ENCODE data around the gene ARID2. TPM values are rescaled to one million over a fixed set of nuclear protein-coding genes. Genes with fewer than 3 reads are reported as not detected.

ARID2 gene
- total RNA-seq, 1 experiment from 2014 or later = 12.3 TPM

DNA sequence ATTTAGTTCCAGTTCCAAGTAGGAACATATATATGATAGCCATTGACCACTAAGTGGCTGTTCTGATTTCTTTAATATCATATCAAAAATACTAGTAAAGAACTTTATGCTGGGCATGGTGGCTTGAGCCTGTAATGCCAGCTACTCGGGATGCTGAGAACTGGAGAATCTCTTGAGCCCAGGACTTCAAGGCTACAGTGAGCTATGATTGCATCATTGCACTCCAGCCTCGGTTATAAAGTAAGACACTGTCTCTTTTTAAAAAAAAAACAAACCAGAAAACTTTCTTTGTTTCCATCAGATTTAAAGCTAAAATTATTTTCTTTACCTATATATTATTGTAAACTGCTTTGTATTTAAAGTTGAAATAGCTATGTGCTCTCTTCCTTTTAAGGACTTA lies 133.8 kb downstream of the ARID2 start:
- no peak for DNase-seq (ENCODE audit: low read depth)

- DNase-seq (ENCODE audit: low read depth) = no peak
Measured at GRCh38 chr12:45866299-45866698, 136.8 kb downstream of the ARID2 start.

DNA sequence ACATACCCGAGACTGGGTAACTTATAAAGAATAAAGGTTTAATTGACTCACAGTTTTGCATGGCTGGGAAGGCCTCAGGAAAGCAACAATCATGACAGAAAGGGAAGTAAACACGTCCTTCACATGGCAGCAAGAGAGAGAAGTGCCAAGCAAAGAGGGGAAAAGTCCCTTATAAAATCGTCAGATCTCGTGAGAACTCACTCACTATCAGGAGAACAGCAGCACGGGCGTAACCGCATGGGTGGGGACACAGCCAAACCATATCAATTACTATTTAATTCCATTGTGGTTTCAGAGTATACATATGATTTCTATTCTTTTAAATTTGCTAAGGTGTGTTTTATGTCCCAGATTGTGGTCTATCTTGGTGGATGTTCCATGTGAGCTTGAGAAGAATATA lies 142.9 kb downstream of the ARID2 start:
- DNase-seq (ENCODE audit: low read depth) = no peak

GRCh38 chr12:45877069-45877468 lies 147.6 kb downstream of the ARID2 start:
- DNase-seq (ENCODE audit: low read depth) = no peak

- no peak for DNase-seq (ENCODE audit: low read depth)
Measured at GRCh38 chr12:45878630-45879255, 149.2 kb downstream of the ARID2 start.

- DNase-seq (ENCODE audit: low read depth) = no peak
Measured at GRCh38 chr12:45879363-45879895, 149.9 kb downstream of the ARID2 start.

GRCh38 chr12:45880533-45880932 lies 151.0 kb downstream of the ARID2 start:
- no peak for DNase-seq (ENCODE audit: low read depth)

DNA sequence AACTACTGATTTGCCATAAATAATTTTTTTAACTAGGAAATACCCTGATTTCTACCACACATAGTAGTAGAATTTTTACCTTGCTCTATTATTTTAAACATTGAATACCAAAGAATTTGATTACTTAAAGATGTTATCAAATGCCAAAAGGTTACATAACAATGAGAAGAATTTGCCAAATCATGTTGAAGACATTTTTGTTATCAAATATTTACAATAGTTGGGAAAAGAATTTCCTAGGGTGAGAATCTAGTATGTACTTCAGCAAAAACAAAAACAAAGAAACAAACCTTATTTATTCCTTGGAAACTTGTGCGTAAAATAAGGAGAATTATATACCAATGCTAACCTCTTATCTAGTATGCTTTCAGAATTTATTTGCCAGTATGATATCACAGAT lies 153.7 kb downstream of the ARID2 start:
- no peak for DNase-seq (ENCODE audit: low read depth)

DNA sequence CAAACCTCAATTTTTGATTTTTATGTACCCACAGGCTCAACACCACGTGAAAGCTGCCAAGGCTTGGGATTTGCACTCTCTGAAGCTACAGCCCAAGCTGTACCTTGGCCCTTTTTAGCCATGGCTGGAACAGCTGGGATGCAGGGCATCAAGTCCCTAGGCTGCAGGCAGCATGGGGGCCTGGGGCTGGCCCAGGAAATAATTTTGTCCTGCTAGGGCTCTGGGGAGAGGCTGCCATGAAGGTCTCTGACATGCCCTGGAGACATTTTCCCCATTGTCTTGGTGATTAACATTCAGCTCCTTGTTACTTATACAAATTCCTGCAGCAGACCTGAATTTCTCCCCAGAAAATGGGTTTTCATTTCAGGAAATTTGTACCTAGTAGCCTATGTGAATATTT lies 157.2 kb downstream of the ARID2 start:
- no peak for DNase-seq (ENCODE audit: low read depth)

DNA sequence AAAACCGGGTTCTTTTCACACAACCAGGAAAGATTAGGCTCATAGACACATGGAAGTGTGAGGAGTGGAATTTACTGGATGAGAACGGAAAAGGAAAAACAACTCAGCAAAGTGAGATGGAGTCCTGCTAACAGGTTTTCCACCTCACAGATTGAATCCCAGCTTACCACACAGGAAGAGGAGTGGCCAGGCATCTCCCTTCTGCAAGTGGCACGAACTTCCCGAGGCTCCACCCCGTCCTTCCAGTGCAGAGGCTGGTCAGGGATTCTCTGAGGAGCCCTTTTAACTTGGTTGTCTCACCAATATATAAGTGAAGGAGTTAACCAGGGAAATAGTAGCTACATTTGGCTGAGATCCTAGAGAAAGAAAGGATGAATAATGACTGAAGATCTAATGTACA lies 158.0 kb downstream of the ARID2 start:
- DNase-seq (ENCODE audit: low read depth) = no peak

- DNase-seq (ENCODE audit: low read depth) = no peak
Measured at GRCh38 chr12:45890276-45890675, 160.8 kb downstream of the ARID2 start.

DNA sequence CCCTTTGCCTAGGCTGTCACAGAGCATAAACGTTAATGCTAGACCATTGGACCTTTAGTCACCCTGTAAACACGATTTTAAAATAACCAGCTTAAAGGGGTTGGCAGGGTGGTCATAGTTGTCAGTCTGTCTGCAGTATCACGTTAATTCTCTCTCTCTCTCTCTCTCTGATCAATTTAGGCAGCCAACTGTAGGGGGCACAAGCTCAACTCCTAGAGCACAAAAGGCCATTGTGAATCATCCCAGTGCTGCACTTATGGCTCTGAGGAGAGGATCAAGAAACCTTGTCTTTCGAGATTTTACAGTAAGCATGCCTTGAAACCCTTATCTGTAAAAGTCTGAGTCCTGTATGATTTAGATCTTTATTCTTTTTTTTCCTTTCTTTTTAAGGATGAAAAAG lies 163.7 kb downstream of the ARID2 start:
- DNase-seq (ENCODE audit: low read depth) = peak; percentile 44

- DNase-seq (ENCODE audit: low read depth) = no peak
Measured at GRCh38 chr12:45895961-45896360, 166.5 kb downstream of the ARID2 start.

DNA sequence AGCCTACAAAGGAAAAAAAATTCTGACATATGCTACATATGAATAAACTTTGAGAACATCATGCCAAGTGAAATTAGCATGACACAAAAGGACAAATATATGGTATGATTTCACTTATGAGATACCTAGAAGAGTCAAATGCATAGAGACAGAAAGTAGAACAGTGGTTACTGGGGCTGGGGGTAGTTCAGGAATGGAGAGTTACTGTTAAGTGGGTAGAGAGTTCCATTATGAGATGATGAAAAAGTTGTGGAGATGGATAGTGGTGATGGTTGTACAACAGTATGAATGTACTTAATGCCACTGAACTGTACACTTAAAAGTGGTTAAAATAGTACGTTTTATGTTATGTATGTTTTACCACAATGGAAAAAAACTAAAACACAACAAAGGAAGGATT lies 168.6 kb downstream of the ARID2 start:
- DNase-seq (ENCODE audit: low read depth) = no peak

GRCh38 chr12:45907955-45908354 lies 178.4 kb downstream of the ARID2 start:
- no peak for DNase-seq (ENCODE audit: low read depth)

DNA sequence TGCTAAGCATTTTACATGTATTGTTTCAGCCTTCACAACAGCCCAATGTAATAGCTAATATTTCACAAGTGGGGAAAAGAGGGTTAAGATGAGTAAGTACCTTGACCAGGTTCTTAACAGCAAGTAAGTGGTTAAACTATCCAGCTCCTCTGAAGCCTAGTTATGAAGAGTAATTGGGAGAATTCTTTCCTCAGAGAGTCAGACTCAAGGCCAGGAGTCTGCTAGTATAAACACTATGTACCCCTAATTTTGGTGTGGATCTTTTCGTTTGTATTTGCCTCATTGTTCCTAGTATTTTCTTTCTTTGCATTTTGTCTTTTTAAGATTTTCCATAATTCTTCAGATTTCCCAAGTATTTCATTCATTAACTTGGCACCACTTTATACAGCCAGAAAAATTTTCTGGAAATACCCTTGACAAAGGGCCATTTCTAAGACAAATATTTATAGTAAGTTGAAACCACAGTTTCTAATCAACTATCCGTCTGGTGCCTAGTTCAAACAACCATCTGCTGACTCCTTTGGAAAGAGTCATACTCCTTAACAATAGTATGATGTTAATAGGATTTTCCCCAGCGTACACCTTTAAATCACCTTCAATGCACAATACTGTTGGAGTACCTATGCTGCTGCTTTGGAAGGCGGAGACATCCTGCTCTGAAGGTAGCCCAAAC lies 179.7 kb downstream of the ARID2 start:
- no peak for DNase-seq (ENCODE audit: low read depth)

DNA sequence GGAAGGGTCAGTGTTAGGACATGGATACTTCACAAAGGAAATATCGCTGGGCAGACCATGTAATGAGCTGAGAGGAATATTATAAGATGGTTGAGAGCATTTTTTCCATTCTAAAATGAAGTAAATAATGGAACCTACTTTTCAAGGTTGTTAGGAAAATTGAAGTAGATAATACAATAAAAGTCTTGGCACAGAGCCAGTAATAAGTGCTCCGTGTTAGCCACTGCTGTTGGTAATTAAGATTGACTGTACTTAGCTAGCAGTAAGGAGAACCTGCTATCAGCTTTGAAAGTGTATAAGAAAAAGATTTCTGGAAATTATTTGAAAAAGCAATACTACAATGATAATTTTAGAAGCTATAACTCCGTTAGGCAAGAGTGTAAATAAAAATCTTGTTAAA lies 183.3 kb downstream of the ARID2 start:
- no peak for DNase-seq (ENCODE audit: low read depth)

DNA sequence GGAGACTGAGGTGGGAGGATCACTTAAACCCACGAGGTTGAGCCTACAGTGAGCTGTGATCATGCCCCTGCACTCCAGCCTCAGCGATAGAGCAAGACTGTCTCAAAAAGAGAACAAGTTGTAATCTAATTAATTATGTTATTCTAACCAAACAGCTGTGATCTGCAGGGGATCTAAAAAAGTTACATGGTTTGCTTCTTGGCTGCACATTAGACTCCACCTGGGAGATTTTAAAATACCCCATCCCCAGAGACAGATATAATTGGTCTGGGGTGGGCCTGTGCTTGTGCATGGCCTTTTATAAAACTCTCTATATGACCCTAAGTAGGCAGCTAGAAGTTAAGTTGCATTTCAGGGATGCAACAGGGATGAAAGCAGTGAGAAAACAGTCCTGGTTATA lies 184.1 kb downstream of the ARID2 start:
- no peak for DNase-seq (ENCODE audit: low read depth)

DNA sequence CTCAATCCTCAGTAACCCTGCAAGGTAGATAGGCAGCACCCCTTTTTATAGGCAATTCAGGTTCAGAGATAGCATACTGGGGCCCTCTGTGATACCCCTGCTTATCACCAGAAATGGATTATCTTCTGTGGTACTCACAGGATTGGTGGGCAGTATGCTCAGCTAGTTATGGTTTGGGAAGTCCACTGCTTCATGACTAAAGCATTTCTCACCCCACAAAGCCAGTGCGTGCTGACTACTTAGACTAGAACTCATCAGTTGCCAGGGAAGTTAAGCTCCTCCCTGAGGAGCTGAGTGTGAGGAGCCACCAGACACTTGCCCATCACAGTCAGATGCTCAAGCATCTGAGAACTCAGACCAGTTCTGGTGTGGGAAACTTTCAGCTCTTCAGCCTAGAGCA lies 184.6 kb downstream of the ARID2 start:
- DNase-seq (ENCODE audit: low read depth) = peak; percentile 89

DNA sequence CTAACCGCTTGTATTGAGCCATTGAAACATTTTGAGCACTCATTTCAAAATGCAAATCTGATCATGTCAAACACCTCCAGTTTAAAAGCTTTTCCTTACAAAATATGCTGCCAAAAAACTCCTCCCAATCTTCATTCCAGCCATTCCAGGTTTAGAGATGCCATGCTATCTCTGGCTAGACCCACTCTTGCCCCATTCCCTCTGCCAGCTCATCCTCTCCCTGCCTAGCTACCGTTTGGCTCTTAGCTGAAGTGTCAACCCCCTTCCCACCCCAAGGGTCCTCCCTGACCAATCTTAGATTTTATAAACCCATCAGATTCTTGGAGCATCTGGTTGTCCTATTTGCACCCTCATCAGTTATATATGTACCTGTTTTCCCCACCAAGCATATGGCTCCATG lies 185.9 kb downstream of the ARID2 start:
- no peak for DNase-seq (ENCODE audit: low read depth)

- no peak for DNase-seq (ENCODE audit: low read depth)
Measured at GRCh38 chr12:45918818-45919217, 189.3 kb downstream of the ARID2 start.

GRCh38 chr12:45928309-45928708 lies 198.8 kb downstream of the ARID2 start:
- DNase-seq (ENCODE audit: low read depth) = no peak

DNA sequence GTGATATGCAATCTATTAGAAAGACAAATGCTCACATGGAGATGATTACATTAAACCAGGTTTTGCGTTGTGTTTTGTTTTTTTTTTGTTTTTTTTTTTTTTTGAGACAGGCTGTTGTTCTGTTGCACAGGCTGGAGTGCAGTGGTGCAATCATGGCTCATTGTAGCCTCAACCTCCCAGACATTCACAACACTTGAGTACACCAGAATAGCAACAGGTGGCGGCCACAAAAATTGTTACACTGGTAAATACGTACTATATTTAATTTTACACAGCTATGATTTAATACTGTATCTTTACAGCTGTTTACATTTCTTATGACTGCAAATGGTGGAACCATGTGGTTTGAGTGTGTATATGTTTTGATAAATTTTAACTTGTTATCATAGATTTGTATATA lies 200.9 kb downstream of the ARID2 start:
- no peak for DNase-seq (ENCODE audit: low read depth)

Measured in LHCN-M2 (cell line).